ENCODE measurements around the gene FNBP1L.
"Not testable (repeated sequence)": the region's sequence is repeated elsewhere in the genome, so short reads cannot be mapped to it uniquely, and the experiment has no call there.

FNBP1L gene

DNA sequence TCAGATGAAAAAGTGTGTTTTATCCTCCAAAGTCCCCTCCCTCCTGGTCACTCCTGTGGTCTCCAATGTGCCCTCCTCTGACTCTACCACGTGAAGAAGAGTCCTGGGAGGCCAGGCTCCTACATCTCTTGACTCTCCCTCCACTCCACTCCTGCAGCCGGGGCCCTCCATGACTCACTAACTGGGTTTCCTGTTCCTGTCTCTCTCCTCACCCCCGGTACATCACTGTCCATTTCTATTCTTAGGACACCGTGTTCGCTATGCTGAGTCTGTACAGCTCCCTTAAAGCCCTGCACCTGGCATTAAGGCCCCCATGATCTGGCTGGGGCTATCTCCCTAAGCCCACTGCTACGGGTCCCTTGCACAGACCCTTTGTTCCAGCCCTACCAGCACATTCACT, 140.3 kb downstream of the FNBP1L start:
- Histone ChIP-seq H3K36me3 (ENCODE audit: insufficient read depth, low read length) (peaks cover 2% of the 10 kb centered on the region), H3K4me3 (ENCODE audit: low read length) (no peak overlapping the region), H3K9me3 (ENCODE audit: low read length) (no peaks in the 10 kb centered on the region), H2AFZ (ENCODE audit: low read depth, low read length) (no peak overlapping the region), H3K27me3 (ENCODE audit: insufficient read depth, low read length) (no peaks in the 10 kb centered on the region), H3K4me1 (ENCODE audit: insufficient read depth, low read length) (peaks cover 7% of the 10 kb centered on the region)

DNA sequence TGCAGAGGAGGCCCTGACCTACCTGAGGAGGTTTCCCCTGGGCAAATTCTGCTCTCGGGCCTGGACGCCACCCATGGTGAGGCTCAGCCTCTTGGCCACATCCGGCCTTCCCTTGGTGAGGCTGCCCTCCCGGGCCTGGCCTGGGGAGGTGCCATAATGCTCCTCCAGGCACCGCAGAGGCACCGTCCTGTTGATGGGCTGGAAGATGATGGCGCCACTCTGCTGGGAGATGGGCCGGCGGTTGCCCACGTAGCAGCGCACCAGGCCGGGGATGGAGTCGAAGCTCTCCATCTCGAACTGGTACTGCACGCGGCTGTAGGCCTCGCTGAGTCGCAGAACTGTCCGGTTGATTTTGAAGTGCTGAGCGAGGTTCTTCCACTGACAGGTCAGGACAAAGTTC, 141.0 kb downstream of the FNBP1L start:
- Histone ChIP-seq H2AFZ (ENCODE audit: low read depth, low read length) (no peak overlapping the region), H3K4me3 (ENCODE audit: low read length) (no peak overlapping the region), H3K4me1 (ENCODE audit: insufficient read depth, low read length) (peaks cover 7% of the 10 kb centered on the region), H3K9me3 (ENCODE audit: low read length) (no peaks in the 10 kb centered on the region), H3K27me3 (ENCODE audit: insufficient read depth, low read length) (no peaks in the 10 kb centered on the region), H3K36me3 (ENCODE audit: insufficient read depth, low read length) (no peaks in the 10 kb centered on the region)

DNA sequence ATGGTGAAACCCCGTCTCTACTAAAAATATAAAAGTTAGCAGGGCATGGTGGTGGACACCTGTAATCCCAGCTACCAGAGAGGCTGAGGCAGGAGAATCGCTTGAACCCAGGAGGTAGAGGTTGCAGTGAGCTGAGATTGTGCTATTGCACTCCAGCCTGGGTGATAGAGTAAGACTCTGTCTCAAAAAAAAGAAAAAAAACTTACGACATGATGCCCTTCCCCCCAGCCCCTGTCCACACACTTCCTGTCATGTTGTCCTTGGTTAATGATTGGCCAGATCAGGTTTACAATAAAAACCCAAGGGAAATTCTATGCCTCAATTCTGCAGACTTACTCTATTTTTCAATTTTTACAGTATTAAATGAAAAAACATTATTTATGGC, 143.4 kb downstream of the FNBP1L start:
- H3K9me3 ChIP-seq (ENCODE audit: low read length); H3K27me3 ChIP-seq (ENCODE audit: insufficient read depth, low read length); H3K4me3 ChIP-seq (ENCODE audit: low read length); H3K4me1 ChIP-seq (ENCODE audit: insufficient read depth, low read length); H2AFZ ChIP-seq (ENCODE audit: low read depth, low read length); H3K36me3 ChIP-seq (ENCODE audit: insufficient read depth, low read length): not testable (repeated sequence)

DNA sequence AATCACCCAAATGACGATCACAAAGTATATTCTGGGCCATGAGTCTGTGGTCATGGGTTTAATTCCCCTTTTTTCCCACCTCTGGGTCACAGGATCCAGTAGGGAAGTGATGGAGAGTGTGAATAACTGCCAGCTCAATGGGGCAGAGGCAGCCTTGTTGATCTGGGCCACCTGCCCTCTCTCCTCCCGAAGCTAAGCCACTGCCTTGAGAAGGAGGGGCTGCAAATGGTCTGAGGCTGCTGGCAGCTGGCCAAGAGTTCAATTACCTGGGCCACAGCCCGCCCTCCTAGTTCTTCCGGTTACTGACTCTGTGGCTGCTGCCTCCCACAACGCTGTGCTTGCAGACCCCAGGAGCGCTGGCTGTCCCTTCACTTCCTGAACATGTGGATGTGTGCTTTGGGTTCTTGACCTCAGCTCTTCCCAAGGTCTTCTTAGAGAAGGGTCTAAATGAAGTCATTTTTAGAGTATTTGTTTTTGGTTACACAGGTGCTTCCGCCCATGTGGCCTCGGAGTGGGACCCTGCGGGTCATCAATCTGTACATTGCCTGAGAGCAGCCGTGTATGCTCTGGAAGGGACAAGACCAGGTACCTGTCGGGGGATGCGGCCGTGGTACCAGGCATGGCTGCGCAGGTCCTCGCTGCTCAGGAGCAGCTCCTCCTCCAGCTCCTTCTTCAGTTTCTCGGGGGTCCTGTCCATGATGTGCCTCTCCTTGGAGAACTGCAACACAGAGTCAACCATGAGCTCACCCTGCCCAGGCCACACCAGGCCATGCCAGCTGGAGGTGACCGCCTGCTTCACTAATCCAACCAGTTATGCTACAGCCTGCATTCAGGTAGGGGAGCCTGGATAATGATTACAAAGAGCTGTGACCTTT, 144.0 kb downstream of the FNBP1L start:
- no peaks in the 10 kb centered on the region for H3K27me3 ChIP-seq (ENCODE audit: insufficient read depth, low read length)
- no peak overlapping the region for H3K4me3 ChIP-seq (ENCODE audit: low read length)
- no peak overlapping the region for H2AFZ ChIP-seq (ENCODE audit: low read depth, low read length)
- no peaks in the 10 kb centered on the region for H3K9me3 ChIP-seq (ENCODE audit: low read length)
- H3K4me1 ChIP-seq (ENCODE audit: insufficient read depth, low read length), result peaks cover 7% of the 10 kb centered on the region
- no peaks in the 10 kb centered on the region for H3K36me3 ChIP-seq (ENCODE audit: insufficient read depth, low read length)

DNA sequence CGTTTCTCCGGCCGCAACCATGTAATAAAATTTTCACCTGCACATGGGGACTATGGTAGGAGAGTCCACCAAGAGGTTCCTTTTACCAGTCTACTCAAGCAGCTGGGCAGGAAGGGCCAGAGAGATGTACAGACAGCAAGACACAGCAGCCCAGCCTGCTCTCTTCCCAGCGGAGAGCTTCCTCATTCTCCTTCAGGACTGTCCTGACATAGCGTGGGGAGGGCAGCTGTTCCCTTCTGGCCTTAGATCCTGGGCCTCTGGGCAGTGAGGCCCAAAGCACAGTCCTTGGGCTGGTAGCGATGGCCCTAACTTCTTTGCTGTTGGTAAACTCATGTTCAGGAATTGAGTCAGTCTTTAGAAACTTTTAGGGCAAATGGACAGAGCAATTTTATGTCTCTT, 144.6 kb downstream of the FNBP1L start:
- H3K36me3 ChIP-seq (ENCODE audit: insufficient read depth, low read length), result no peaks in the 10 kb centered on the region
- no peaks in the 10 kb centered on the region for H3K27me3 ChIP-seq (ENCODE audit: insufficient read depth, low read length)
- H3K4me3 ChIP-seq (ENCODE audit: low read length), result no peak overlapping the region
- no peak overlapping the region for H2AFZ ChIP-seq (ENCODE audit: low read depth, low read length)
- no peaks in the 10 kb centered on the region for H3K9me3 ChIP-seq (ENCODE audit: low read length)
- peaks cover 2% of the 10 kb centered on the region for H3K4me1 ChIP-seq (ENCODE audit: insufficient read depth, low read length)

DNA sequence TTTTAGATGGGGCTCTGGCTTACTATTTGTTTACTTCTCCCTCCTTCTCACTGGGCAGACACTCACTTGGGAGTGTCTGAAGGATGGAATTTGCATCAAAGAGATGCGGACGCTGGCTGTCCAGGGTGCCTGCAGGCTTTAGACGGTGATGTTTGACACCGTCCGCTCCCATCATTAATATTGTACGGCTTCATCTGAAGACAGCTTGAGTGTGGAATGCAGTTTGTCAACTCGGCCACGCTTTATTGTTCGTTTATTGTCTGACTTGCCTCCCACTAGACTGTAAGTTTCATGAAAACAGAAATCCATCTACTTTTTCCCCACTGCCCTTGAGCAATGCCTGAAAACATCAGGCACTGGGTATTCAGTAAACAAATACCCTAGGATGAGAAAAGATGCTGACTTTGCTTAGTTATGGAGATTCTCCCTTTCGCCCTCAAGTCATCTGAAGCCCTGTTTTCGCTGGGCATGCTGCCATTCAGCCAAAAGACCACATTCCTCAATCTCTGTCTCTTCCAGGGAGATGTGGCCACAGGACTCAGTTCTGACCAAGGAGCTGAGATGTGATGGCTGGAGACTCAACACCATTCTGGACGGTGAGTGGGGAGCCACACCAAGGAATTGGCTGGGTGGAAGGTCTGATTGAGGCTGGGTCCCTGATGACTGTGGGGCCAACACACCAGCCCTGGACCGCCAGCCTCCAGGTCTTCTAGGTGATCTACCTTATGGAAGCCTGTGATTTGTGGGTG, 146.1 kb downstream of the FNBP1L start:
- H3K36me3 ChIP-seq (ENCODE audit: insufficient read depth, low read length), result no peaks in the 10 kb centered on the region
- H3K27me3 ChIP-seq (ENCODE audit: insufficient read depth, low read length), result no peaks in the 10 kb centered on the region
- no peaks in the 10 kb centered on the region for H3K9me3 ChIP-seq (ENCODE audit: low read length)
- no peak overlapping the region for H3K4me3 ChIP-seq (ENCODE audit: low read length)
- H3K4me1 ChIP-seq (ENCODE audit: insufficient read depth, low read length), result no peaks in the 10 kb centered on the region
- H2AFZ ChIP-seq (ENCODE audit: low read depth, low read length), result no peak overlapping the region

DNA sequence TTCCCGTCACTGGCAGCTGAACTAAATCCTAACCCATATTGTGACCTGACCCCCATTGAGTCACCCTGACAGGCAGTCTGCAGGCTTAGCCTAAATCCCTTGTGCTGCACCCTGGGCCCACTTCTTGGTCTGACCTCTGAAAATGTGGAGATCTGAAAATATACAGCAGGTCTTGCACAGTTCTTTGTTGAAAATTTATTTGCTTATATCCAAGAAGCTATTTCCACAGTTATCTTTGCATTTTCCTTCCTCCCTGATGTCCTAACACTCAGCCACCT, 146.6 kb downstream of the FNBP1L start:
- Histone ChIP-seq H3K27me3 (ENCODE audit: insufficient read depth, low read length) (no peaks in the 10 kb centered on the region), H3K4me1 (ENCODE audit: insufficient read depth, low read length) (no peaks in the 10 kb centered on the region), H2AFZ (ENCODE audit: low read depth, low read length) (no peak overlapping the region), H3K4me3 (ENCODE audit: low read length) (no peak overlapping the region), H3K9me3 (ENCODE audit: low read length) (no peaks in the 10 kb centered on the region), H3K36me3 (ENCODE audit: insufficient read depth, low read length) (no peaks in the 10 kb centered on the region)

DNA sequence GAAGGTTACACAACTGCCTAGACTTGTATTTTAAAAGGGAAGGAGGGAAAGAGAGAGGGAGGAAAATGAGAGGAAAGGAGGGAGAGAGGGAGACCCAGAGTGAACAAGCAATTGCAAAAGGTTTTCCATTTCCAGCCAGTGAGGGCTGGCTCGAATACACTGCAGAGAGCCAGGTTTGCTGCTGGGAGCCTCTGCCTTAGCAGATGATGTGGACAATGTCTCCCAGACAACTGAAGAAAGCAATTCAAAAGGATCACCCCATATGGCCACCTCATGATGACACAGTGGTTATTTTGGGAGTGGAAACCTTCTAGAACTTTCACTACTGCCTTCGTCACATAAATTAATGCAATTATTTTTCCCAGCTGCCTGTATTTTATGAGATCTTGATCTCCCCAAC, 147.3 kb downstream of the FNBP1L start:
- H3K9me3 ChIP-seq (ENCODE audit: low read length), result no peaks in the 10 kb centered on the region
- no peaks in the 10 kb centered on the region for H3K36me3 ChIP-seq (ENCODE audit: insufficient read depth, low read length)
- no peaks in the 10 kb centered on the region for H3K4me1 ChIP-seq (ENCODE audit: insufficient read depth, low read length)
- H3K4me3 ChIP-seq (ENCODE audit: low read length), result no peak overlapping the region
- no peaks in the 10 kb centered on the region for H3K27me3 ChIP-seq (ENCODE audit: insufficient read depth, low read length)
- H2AFZ ChIP-seq (ENCODE audit: low read depth, low read length), result no peak overlapping the region

DNA sequence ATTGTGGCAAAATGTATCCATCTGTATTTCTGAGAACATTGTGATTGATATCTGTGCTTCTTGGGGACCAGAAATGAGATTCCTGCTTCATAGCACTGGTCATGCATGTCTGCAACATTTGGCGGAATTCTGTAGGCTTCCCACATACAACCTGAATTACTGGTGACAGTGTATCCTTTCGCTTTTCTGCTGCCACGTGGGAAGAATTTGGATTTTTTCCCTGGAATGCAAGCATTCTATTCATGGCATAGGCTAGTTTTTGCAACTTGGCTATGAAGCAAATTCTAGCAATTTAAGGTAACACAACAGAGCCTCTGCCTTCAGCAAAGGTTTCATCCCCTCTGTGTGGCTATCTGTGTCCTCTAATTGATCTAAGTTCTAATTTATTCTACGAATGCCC, 147.8 kb downstream of the FNBP1L start:
- Histone ChIP-seq H3K9me3 (ENCODE audit: low read length) (no peaks in the 10 kb centered on the region), H3K4me1 (ENCODE audit: insufficient read depth, low read length) (no peaks in the 10 kb centered on the region), H2AFZ (ENCODE audit: low read depth, low read length) (no peak overlapping the region), H3K4me3 (ENCODE audit: low read length) (no peak overlapping the region), H3K27me3 (ENCODE audit: insufficient read depth, low read length) (no peaks in the 10 kb centered on the region), H3K36me3 (ENCODE audit: insufficient read depth, low read length) (no peaks in the 10 kb centered on the region)

DNA sequence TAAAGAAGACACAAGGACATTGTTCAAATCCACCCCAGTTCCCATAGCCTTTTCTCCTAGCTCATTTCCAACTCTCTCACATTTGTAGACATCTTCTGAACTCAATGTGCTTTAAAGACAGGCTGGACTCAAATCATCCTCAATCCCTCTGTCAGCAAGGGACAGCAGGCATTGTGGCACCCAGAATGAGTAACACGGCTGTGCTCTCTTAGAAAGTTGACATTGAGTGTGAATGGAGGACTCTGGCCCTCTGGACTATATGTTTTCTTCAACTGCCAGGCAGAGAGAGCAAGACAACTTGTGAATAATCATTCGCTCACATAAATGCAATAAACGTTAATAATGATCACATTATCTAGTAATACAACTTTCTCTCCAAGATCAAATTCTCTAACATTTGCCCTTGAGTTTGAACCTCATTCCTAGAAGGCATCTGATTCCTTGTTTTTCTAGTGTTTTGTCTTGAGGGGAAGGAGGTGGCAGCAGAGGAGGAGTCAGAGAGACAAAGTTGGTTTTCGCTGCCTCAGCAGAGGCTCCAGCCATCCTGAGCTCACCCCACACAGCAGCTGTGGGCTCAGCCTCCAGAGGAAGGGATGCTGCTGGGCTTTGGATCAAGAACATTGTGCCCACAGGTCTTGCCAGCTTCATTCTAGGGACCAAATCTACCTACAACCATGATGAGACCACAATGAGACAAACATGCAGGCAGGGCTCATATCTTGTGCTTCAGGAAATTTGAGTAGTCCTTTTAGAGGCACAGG, 148.6 kb downstream of the FNBP1L start:
- Histone ChIP-seq H3K4me1 (ENCODE audit: insufficient read depth, low read length) (no peaks in the 10 kb centered on the region), H3K27me3 (ENCODE audit: insufficient read depth, low read length) (no peaks in the 10 kb centered on the region), H3K4me3 (ENCODE audit: low read length) (no peak overlapping the region), H2AFZ (ENCODE audit: low read depth, low read length) (no peak overlapping the region), H3K36me3 (ENCODE audit: insufficient read depth, low read length) (no peaks in the 10 kb centered on the region), H3K9me3 (ENCODE audit: low read length) (no peaks in the 10 kb centered on the region)

DNA sequence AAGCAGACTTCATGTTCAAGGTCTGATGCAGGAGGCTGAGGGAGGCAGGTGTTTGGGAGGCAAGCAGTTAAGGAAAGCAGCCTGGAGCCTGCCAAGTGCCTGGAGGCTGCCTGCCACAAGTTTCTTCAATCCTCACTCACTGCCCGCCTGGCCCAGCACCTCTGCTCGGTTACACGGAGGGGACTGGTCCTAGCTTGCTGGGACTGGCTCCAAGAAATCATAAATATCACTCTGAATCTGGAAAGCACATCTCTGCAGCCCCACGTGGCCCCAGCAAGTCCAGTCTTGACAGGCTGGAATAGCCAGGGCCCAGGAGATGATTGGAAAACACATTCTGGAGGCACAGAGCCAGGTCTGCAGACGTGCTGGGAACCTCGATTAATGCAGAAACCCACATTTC, 149.8 kb downstream of the FNBP1L start:
- Histone ChIP-seq H2AFZ (ENCODE audit: low read depth, low read length) (no peak overlapping the region), H3K27me3 (ENCODE audit: insufficient read depth, low read length) (no peaks in the 10 kb centered on the region), H3K4me3 (ENCODE audit: low read length) (no peak overlapping the region), H3K36me3 (ENCODE audit: insufficient read depth, low read length) (no peaks in the 10 kb centered on the region), H3K9me3 (ENCODE audit: low read length) (no peaks in the 10 kb centered on the region), H3K4me1 (ENCODE audit: insufficient read depth, low read length) (no peaks in the 10 kb centered on the region)

DNA sequence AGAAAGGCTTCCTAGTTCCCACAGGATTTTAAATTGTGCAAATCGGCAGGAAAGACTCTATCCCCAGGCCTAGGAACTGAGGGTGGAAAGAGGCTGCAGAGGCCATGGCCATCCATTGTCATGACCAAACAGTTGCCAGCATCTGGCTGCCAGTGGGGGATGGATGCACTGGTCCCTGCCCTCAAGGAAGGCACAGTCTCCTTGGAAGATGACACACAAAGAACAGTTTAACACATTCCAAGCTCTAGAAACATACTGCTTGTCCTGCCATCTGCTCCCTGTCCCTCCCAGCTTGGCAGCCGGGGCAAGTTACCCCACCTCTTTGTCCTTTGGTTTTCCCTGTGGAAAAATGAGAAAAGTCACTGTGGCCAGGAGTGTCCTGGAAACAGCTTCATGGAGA, 150.5 kb downstream of the FNBP1L start:
- Histone ChIP-seq H2AFZ (ENCODE audit: low read depth, low read length) (no peak overlapping the region), H3K36me3 (ENCODE audit: insufficient read depth, low read length) (no peaks in the 10 kb centered on the region), H3K4me1 (ENCODE audit: insufficient read depth, low read length) (no peaks in the 10 kb centered on the region), H3K9me3 (ENCODE audit: low read length) (no peaks in the 10 kb centered on the region), H3K27me3 (ENCODE audit: insufficient read depth, low read length) (no peaks in the 10 kb centered on the region), H3K4me3 (ENCODE audit: low read length) (no peak overlapping the region)

DNA sequence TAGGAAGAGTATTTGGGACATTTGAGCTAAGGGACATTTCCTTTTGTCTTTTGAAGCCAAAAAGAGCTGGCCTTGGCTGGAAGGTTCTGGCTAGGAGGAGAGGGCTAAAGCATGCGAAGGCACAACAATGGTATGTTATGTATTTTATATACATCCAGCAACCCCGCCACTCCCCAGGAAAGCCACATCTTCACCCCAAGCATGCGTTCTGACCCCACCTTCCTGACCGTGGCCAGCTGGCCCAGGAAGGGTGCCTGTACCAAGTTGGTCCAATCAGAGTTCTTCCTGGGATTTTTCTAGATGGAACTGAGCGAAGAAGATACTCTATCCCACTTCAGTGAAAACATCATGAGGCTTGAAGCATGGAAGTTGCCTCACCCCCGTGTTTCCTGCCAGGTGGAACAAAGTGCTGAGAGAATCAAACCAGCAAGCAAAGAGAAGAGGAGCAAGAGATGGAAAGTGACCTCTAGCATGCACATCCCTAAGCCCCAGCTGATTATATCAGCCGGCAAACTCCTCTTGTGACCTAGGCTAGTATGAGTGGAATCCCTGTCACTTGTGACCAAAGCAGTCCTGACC, 151.0 kb downstream of the FNBP1L start:
- no peaks in the 10 kb centered on the region for H3K27me3 ChIP-seq (ENCODE audit: insufficient read depth, low read length)
- H3K4me1 ChIP-seq (ENCODE audit: insufficient read depth, low read length), result no peaks in the 10 kb centered on the region
- H3K36me3 ChIP-seq (ENCODE audit: insufficient read depth, low read length), result no peaks in the 10 kb centered on the region
- H2AFZ ChIP-seq (ENCODE audit: low read depth, low read length), result no peak overlapping the region
- no peak overlapping the region for H3K4me3 ChIP-seq (ENCODE audit: low read length)
- H3K9me3 ChIP-seq (ENCODE audit: low read length), result no peaks in the 10 kb centered on the region

Data from neuron (in vitro differentiated cells).